ENCODE data around the gene ANKH.

Gene ANKH

GRCh38 chr5:14693070-14693469 is 178.5 kb downstream of the ANKH start:
- Histone ChIP-seq H3K27ac (ENCODE audit: low read length) (no peak overlapping the region), H3K9ac (ENCODE audit: low read depth, low read length) (no peak overlapping the region), H3K9me3 (ENCODE audit: insufficient read depth, low read length, severe bottlenecking) (no peaks in the 10 kb centered on the region), H2AFZ (ENCODE audit: low read depth, low read length) (no peak overlapping the region), H3K36me3 (ENCODE audit: insufficient read depth, low read length) (peaks cover 99% of the 10 kb centered on the region), H3K79me2 (ENCODE audit: insufficient read depth, low read length) (no peaks in the 10 kb centered on the region), H3K27me3 (ENCODE audit: insufficient read depth, low read length, poor library complexity) (no peaks in the 10 kb centered on the region), H4K20me1 (ENCODE audit: insufficient read depth, low read length) (peaks cover 4% of the 10 kb centered on the region), H3K4me1 (ENCODE audit: insufficient read depth, low read length) (no peaks in the 10 kb centered on the region), H3K4me2 (ENCODE audit: insufficient read depth, low read length) (no peak overlapping the region), H3K4me3 (ENCODE audit: low read depth in 1 of 2, low read length in 2 of 2) (no peak overlapping the region)
- no peak for ATAC-seq (ENCODE audit: insufficient read depth, low read depth)
- DNase-seq, result no peak
- TF ChIP-seq EZH2 (IDR thresholded peaks at IDR 0.05; ENCODE audit: borderline replicate concordance, low read depth, low read length, severe bottlenecking) (no peak), CTCF (IDR thresholded peaks at IDR 0.05; ENCODE audit: borderline replicate concordance, extremely low read depth, low read length, poor library complexity, severe bottlenecking) (no peak)

- Histone ChIP-seq H3K27me3 (ENCODE audit: insufficient read depth, low read length, poor library complexity) (no peaks in the 10 kb centered on the region), H3K4me1 (ENCODE audit: insufficient read depth, low read length) (no peaks in the 10 kb centered on the region), H2AFZ (ENCODE audit: low read depth, low read length) (no peak overlapping the region), H3K36me3 (ENCODE audit: insufficient read depth, low read length) (peaks cover 95% of the 10 kb centered on the region), H3K79me2 (ENCODE audit: insufficient read depth, low read length) (peaks cover 18% of the 10 kb centered on the region), H3K9me3 (ENCODE audit: insufficient read depth, low read length, severe bottlenecking) (no peaks in the 10 kb centered on the region), H3K9ac (ENCODE audit: low read depth, low read length) (no peak overlapping the region), H3K4me3 (ENCODE audit: low read depth in 1 of 2, low read length in 2 of 2) (no peak overlapping the region), H4K20me1 (ENCODE audit: insufficient read depth, low read length) (peaks cover 16% of the 10 kb centered on the region), H3K27ac (ENCODE audit: low read length) (no peak overlapping the region), H3K4me2 (ENCODE audit: insufficient read depth, low read length) (no peak overlapping the region)
- DNase-seq, result no peak
- no peak for ATAC-seq (ENCODE audit: insufficient read depth, low read depth)
- no peak for TF ChIP-seq EZH2 (IDR thresholded peaks at IDR 0.05; ENCODE audit: borderline replicate concordance, low read depth, low read length, severe bottlenecking)
These were observed 184.4 kb downstream of the ANKH start for GRCh38 chr5:14687023-14687665.

- Histone ChIP-seq H3K4me1 (ENCODE audit: insufficient read depth, low read length) (no peaks in the 10 kb centered on the region), H3K9ac (ENCODE audit: low read depth, low read length) (no peak overlapping the region), H3K9me3 (ENCODE audit: insufficient read depth, low read length, severe bottlenecking) (no peaks in the 10 kb centered on the region), H3K79me2 (ENCODE audit: insufficient read depth, low read length) (peaks cover 18% of the 10 kb centered on the region), H2AFZ (ENCODE audit: low read depth, low read length) (no peak overlapping the region), H3K27me3 (ENCODE audit: insufficient read depth, low read length, poor library complexity) (no peaks in the 10 kb centered on the region), H3K27ac (ENCODE audit: low read length) (no peak overlapping the region), H4K20me1 (ENCODE audit: insufficient read depth, low read length) (peaks cover 16% of the 10 kb centered on the region), H3K4me3 (ENCODE audit: low read depth in 1 of 2, low read length in 2 of 2) (no peak overlapping the region), H3K4me2 (ENCODE audit: insufficient read depth, low read length) (no peak overlapping the region), H3K36me3 (ENCODE audit: insufficient read depth, low read length) (peaks cover 95% of the 10 kb centered on the region)
- DNase-seq, result no peak
- no peak for ATAC-seq (ENCODE audit: insufficient read depth, low read depth)
- TF ChIP-seq EZH2 (IDR thresholded peaks at IDR 0.05; ENCODE audit: borderline replicate concordance, low read depth, low read length, severe bottlenecking), result no peak
- TF ChIP-seq CTCF (IDR thresholded peaks at IDR 0.05; ENCODE audit: borderline replicate concordance, extremely low read depth, low read length, poor library complexity, severe bottlenecking), result no peak
These were observed 185.1 kb downstream of the ANKH start for GRCh38 chr5:14686517-14686916.

- Histone ChIP-seq H3K9me3 (ENCODE audit: insufficient read depth, low read length, severe bottlenecking) (no peaks in the 10 kb centered on the region), H3K27me3 (ENCODE audit: insufficient read depth, low read length, poor library complexity) (no peaks in the 10 kb centered on the region), H3K36me3 (ENCODE audit: insufficient read depth, low read length) (peaks cover 95% of the 10 kb centered on the region), H3K4me2 (ENCODE audit: insufficient read depth, low read length) (no peak overlapping the region), H3K9ac (ENCODE audit: low read depth, low read length) (no peak overlapping the region), H3K4me3 (ENCODE audit: low read depth in 1 of 2, low read length in 2 of 2) (no peak overlapping the region), H4K20me1 (ENCODE audit: insufficient read depth, low read length) (peaks cover 16% of the 10 kb centered on the region), H3K79me2 (ENCODE audit: insufficient read depth, low read length) (peaks cover 21% of the 10 kb centered on the region), H3K4me1 (ENCODE audit: insufficient read depth, low read length) (no peaks in the 10 kb centered on the region), H2AFZ (ENCODE audit: low read depth, low read length) (no peak overlapping the region), H3K27ac (ENCODE audit: low read length) (peak overlapping the region; percentile 2; the same call in 1 of the 2 replicates)
- peak; percentile 29 for DNase-seq
- peak; percentile 79 for ATAC-seq (ENCODE audit: insufficient read depth, low read depth)
- peak; percentile 74 for TF ChIP-seq CTCF (IDR thresholded peaks at IDR 0.05; ENCODE audit: borderline replicate concordance, extremely low read depth, low read length, poor library complexity, severe bottlenecking)
- no peak for TF ChIP-seq EZH2 (IDR thresholded peaks at IDR 0.05; ENCODE audit: borderline replicate concordance, low read depth, low read length, severe bottlenecking)
These were observed 185.8 kb downstream of the ANKH start for GRCh38 chr5:14685757-14686156.

All from DND-41 (cell line).